ENCODE results near the gene ZNF469. TPM values are rescaled to one million over a fixed set of nuclear protein-coding genes. Genes with fewer than 3 reads are reported as not detected.

The ZNF469 gene
- total RNA-seq, 1 donor from 2014 or later = 0.94 TPM

DNA sequence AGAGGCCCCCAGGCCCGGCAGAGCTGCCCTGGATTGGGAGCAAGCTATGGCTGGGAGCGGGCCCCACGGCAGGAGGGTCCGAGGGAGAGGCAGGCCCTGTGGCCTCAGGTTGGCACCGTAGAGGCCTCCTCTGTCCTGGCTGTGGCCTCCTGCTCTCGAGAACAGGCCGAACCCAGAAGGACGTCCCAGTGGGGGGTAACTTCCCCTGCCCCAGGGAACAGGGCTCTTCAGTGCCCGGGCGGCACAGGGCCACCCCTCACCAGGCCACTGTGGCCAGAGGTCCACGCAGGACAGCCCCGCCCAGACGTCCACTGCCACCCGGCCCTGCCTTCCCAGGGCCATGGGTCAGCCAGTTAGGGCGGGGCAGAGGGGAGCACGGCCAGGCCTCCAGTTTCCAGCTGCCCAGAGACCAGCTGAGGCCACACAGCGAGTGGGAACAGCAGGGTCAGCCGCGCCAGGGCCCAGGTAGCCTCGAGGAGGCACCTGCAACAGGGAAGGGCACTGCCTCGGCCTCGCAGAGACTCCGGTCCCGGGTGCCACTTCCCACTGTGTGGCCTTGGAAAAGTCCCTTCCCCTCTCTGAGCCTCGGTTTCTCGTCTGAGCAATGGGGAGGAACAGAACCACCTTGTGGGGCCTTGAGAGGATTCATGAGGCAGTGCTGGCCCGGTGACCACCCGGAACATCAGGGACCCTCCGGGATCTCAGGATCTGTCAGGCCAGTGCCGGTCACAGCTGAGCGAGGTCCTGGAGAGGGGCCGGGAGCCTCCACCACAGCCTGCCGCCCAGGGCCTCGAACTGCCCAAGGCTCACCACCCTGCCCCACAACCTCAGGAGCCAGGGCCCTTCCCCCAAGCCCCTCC lies 32.0 kb downstream of the ZNF469 start:
- no peak for ATAC-seq (ENCODE audit: poor library complexity)
- intact Hi-C loops (cut with DNase I) = no loop called here
- DNase-seq = no peak

DNA sequence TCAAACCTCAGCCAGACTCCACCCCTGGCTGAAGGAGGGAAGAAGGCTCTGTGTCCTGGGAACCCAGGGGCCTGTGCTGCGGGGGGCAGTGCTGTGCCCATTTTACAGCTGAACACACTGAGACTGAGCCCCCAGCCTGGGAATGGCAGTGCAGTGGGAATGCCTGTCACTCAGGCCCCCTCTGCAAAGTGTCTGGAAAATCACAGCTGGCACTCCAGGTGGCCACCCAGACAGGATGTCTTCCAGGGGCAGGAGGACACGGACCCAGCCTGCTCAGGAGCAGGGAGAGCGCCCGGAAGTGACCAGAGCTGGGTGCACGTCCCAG lies 32.6 kb downstream of the ZNF469 start:
- intact Hi-C loops (cut with DNase I) = no loop called here
- no peak for ATAC-seq (ENCODE audit: poor library complexity)
- DNase-seq = no peak

DNA sequence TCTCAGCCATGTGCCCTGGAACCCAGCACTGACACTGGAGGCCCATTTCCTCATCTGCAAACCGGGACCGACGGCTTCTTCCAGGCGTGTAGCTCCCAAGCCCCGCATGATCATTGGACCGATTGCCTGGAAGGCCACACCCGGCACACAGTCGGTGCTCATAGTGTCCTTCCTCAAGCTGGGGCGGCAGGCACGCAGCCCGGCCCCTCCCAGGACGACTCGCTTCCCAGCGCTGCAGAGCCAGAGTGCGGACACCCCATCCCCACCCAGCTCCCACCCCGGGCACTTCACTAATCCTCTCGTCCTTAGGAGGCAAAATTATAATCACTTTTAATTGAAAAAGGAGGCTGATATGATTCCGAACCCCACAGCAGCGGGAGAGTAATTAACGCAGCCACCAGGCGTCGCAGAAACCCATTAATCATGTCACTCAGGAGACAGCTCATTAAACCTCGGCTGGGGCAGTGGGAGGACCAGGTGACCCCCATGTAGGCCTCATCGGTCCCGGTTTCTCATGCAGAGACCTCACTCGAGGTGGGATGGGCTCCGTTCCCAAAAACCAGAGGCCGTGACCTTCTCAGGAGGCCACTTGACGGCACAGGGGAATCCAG lies 33.1 kb downstream of the ZNF469 start:
- DNase-seq = no peak
- no peak for ATAC-seq (ENCODE audit: poor library complexity)
- intact Hi-C loops (cut with DNase I) = no loop called here

DNA sequence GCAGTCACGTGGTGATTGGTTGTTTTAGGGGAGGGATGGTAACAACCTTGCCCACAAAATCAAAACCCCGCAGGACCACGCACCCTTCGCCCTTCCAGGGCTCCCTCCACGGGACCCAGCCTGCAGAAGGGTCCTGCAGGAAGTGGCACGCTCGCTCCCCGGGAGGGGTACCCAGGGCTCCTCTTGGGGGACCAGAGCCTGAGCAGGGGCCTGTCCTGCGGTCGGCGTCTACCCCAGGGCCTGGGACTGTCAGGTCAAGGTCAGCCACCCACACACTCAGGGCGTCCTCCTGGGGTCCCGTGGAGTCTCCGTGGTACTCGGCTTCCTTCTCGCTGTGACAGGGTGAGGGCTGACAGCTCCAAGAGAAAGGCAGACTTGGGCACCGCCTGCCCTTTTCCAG lies 33.9 kb downstream of the ZNF469 start:
- ATAC-seq (ENCODE audit: poor library complexity) (no peak), DNase-seq (no peak)
- intact Hi-C loops (cut with DNase I) = no loop called here

DNA sequence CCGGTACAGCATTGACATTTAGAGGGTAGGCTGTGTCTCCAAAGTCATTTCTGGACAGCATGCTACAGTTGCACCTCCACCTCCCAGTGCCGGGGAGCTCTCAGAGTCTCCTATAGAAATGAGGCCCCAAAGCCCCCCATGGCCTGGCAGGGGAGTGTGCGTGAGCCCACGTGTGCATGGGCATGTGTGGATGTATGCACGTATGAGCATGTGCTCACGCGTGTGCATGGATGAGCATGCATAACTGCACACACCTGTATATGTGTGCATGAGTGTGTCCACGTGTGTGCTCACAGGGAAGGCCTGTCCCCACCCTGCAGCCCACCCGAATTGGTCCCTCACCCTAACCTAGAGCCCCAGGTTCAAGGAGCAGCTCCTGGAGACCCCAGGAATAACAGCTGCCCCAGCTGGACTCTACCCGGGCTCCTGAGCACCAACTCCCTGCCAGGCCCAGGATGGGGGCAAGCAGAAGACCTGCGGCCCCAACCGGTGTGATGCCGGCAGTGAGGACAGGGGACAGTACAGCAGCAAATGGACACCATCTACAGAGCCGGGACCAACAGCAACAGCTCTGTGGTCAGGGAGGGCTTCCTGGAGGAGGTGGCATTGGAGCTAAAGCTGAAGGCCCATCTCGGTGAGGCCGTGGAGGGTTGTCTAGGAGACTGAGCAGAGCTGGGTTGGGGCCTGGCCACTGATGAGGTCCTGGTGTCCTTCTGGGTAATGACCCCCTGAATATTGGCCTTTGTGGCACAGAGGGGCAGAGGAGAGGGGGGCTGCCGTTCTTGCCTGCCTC lies 35.1 kb downstream of the ZNF469 start:
- ATAC-seq (ENCODE audit: poor library complexity) (no peak), DNase-seq (no peak)
- intact Hi-C loops (cut with DNase I) = no loop called here

DNA sequence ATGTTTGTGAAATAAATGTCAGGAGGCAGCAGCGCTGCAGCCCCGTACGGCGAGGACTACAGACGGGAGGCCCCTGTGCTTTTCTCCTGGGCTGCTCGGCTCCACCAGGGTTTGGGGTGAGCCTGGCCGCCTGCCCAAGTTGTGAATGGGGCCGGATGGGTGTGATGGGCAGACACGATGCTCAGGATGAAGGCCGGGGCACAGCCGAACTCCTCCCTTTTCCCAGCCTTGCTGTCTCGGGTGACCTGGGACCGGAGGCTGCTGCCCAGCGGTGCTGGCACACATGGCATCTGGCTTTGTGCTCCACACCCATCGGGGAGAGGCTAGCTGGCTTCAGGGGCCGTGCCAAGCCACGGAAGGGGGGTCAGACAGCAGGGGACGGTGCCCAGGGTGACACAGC lies 36.1 kb downstream of the ZNF469 start:
- intact Hi-C loops (cut with DNase I) = no loop called here
- DNase-seq (no peak), ATAC-seq (ENCODE audit: poor library complexity) (no peak)

DNA sequence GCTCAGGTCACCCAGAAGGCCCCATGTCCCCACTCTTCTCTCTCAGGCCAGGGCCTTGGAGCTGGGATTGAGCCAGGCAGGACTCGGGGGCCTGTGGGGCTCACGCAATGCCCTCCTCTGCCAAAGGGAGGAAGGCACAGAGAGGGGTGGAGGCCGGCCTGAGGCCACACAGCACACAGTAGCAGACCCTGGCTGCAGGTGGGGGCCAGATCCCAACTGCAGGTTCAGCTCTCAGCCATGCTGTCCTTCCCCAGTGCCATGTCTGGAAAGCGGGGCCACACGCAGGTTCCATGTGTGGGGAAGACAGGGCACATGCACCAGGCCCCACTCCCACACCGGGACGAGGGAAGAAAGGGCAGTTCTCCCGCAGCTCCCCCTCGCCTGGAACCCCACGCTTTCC lies 37.0 kb downstream of the ZNF469 start:
- DNase-seq = no peak
- ATAC-seq (ENCODE audit: poor library complexity) = no peak
- intact Hi-C loops (cut with DNase I) = no loop called here

DNA sequence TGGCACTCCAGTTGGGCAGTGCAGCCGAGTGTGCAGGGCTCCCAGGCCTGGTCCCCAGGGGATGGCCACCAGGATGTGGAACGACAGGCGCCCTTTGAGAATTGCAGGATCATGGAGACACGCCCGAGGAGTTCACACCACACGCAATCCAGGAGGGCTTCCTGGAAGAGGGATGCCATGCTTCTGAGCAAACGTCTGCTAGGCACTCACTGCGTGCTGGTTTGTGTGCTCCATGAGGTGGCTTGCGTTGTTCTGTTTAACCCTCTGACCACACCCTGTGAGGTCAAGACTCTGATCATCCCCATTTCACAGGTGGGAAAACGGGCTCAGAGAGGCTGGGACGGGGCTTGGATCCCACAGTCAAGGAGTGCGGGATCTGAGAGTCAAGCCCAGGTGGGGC lies 37.7 kb downstream of the ZNF469 start:
- ATAC-seq (ENCODE audit: poor library complexity) (no peak), DNase-seq (no peak)
- intact Hi-C loops (cut with DNase I) = no loop called here

DNA sequence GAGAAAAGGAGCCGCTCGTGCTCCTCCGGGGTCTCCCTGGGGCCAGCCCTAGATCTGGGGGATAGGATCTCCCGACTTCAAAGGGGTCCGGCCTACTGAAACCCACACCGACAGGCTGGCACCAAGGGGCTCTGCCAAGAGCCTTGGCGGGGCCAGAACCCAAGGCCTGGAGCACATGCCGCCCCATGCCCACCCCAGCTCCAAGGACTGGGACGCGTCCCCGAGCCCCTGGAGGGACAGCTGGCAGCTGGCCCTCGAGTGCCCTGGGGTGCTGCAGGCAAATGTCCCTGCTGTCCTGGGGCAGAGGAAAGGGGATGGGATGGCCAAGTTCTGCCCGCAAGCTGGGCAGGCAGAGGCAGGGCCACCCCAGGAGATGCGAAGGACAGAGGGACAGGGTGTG lies 38.5 kb downstream of the ZNF469 start:
- no peak for ATAC-seq (ENCODE audit: poor library complexity)
- intact Hi-C loops (cut with DNase I) = no loop called here

DNA sequence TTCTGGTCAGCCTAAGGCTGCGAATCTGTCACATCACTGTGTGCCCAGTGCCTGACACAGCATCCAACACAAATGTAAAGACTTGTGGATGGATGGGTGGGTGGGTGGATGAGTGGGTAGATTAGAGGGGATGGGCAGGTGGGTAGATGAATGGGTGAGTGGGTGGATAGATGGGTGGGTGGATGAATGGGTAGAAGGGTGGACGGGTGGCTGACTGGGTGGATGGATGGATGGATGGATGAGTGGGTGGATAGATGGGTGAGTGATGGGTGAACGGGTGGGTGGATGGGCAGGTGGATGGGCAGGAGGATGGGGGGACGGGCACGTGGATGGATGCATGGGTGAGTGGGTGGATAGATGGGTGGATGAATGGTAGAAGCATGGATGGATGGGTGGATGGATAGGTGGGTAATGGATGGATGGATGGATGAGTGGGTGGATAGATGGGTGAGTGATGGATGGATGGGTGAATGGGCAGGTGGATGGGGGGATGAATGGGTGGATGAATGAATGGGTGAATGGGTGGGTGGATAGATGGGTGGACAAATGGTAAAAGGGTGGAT lies 39.2 kb downstream of the ZNF469 start:
- ATAC-seq (ENCODE audit: poor library complexity) (no peak), DNase-seq (no peak)
- intact Hi-C loops (cut with DNase I) = no loop called here

More for the DNA sequence above, 38.5 kb downstream of the ZNF469 start:
- no peak for DNase-seq

DNA sequence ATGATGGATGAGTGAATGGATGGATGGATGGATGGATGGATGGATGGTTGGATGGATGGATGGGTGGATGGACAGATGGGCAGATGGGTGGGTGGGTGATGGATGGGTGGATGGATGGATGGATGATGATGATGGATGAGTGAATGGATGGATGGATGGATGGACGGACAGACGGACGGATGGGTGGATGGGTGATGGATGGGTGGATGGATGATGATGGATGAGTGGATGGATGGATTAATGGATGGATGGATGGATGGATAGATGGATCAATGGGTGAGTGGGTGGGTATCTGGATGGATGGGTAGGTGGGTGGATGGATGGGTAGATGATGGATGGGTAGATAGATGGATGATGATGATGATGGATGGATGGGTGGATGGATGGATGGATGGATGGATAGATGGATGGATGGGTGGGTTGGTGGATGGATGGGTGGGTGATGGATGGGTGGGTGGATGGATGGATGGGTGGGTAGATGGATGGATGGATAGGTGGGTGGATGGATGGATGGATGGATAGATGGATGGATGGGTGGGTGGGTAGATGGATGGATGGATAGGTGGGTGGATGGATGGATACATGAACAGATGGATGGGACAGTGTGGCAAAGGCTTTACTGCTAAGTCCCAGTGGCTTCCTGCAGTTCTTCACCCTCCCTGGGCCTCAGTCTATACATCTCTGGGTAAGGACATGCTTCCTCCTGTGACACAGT lies 40.1 kb downstream of the ZNF469 start:
- ATAC-seq (ENCODE audit: poor library complexity) (no peak), DNase-seq (no peak)
- intact Hi-C loops (cut with DNase I) = no loop called here

DNA sequence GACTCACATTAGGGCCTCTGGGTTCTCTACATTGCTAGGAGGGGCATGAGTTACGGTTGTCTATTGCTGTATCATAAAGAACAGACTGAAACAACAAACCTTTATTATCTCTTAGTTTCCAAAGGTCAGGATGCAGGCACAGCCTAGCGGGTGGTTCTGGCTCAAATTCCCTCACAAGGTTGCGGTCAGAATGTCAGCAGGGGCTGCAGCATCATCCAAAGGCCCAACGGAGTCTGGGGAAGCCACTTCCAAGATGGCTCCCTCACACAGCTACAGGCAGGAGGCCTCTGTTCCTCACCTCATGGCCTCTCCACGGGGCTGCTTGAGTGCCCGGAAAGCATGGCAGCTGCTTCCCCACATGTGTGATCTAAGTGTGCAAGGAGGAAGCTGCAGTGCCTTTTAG lies 40.7 kb downstream of the ZNF469 start:
- ATAC-seq (ENCODE audit: poor library complexity) (no peak), DNase-seq (no peak)
- intact Hi-C loops (cut with DNase I) = no loop called here

DNA sequence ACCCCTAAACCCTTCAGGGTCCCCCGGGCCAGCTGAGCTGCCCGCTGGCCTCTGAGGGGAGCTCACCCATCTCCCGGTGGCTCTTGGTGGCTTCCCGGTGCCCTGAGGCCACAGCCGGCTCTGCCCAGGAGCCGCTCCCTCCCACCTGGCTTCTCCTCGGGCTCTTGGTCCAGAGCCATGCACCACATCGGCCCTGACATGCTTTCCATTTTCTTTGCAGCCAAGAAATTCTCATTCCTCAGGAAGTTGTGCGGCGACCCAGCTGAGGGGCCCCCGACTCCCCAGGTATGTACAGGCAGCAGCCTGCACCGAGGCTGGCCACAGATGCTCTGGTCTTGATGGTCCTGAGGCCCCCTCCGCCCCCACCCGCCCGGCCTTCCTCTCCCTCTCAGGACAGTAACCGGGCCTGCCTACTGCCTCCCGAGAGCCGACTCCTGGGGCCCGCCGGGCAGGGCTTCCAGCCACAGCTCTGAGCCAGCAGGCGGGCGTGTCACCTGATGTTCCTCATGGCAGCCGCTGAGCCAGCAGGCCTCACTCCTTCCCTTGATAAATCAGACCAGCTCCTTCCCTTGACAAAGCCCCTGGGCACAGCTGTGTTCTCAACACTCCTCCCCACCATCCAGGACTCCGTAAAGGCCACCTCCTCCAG lies 42.0 kb downstream of the ZNF469 start:
- DNase-seq (no peak), ATAC-seq (ENCODE audit: poor library complexity) (peak; percentile 27)
- intact Hi-C loops (cut with DNase I) = no loop called here

DNA sequence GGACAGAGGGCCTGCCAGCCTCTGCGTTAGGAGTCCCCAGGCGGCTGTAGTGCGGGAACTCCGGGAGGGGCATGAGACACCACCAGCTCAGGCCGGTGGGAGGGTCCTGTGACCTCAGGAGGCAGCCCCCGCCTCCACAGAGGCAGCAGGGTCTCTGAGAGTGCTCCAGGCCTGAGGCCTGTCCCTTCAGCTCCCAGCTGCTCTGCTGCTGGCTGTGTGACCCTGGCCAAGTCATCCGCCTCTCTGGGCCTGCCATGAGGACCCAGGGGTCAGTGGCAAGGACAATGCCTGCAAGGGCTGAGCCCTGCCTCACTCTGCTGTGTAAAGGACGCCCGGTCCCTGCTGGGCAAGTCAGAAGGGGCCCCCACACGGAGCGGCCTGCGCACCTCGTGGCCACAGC lies 43.3 kb downstream of the ZNF469 start:
- intact Hi-C loops (cut with DNase I) = no loop called here
- no peak for ATAC-seq (ENCODE audit: poor library complexity)
- DNase-seq = no peak

DNA sequence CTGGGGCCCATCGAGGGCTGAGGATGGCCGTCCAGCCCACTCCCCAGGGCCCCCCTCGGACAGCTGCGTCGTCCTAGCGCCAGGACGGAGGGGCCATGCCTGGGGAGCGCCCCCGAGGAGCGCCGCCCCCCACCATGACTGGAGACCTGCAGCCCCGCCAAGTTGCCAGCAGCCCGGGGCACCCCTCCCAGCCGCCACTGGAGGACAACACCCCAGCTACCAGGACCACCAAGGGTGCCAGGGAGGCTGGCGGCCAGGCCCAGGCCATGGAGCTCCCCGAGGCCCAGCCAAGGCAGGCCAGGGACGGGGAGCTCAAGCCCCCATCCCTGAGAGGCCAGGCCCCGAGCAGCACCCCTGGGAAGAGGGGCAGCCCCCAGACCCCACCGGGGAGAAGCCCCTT lies 44.6 kb downstream of the ZNF469 start:
- ATAC-seq (ENCODE audit: poor library complexity) (no peak), DNase-seq (no peak)
- intact Hi-C loops (cut with DNase I) = no loop called here

DNA sequence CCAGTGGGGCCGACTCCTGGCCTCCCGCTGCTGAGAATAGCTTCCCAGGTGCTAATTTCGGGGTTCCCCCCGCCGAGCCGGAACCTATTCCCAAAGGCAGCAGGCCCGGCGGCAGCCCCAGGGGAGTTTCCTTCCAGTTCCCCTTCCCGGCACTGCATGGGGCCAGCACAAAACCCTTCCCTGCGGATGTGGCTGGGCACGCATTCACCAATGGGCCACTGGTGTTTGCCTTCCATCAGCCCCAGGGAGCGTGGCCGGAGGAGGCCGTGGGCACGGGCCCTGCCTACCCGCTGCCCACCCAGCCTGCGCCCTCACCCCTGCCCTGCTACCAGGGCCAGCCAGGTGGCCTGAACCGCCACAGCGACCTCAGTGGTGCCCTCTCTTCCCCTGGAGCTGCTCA lies 45.4 kb downstream of the ZNF469 start:
- DNase-seq (no peak), ATAC-seq (ENCODE audit: poor library complexity) (no peak)
- intact Hi-C loops (cut with DNase I) = no loop called here

DNA sequence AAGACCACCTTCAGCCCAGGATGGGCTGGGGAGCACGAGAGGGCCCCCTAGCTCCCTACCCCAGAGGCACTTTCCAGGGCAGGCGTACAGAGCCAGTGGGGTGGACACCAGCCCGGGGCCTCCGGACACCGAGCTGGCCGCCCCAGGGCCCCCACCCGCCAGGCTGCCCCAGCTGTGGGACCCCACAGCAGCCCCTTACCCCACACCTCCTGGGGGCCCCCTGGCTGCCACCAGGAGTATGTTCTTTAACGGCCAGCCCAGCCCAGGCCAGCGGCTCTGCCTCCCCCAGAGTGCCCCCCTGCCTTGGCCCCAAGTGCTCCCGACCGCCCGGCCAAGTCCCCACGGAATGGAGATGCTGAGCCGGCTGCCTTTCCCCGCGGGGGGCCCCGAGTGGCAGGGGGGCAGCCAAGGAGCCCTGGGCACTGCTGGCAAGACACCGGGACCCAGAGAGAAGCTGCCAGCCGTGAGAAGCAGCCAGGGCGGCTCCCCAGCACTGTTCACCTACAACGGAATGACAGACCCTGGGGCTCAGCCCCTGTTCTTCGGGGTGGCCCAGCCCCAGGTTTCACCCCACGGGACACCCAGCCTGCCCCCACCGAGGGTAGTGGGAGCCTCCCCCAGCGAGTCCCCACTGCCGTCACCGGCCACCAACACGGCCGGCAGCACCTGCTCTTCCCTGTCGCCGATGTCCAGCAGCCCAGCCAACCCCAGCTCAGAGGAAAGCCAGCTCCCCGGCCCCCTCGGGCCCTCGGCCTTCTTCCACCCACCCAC lies 46.0 kb downstream of the ZNF469 start:
- DNase-seq (no peak), ATAC-seq (ENCODE audit: poor library complexity) (no peak)
- intact Hi-C loops (cut with DNase I) = no loop called here

Measured in Right ventricle myocardium superior (tissue), 1 donor.